ENCODE data around the gene SUN2.
"Not testable (repeated sequence)": the region's sequence is repeated elsewhere in the genome, so short reads cannot be mapped to it uniquely, and the experiment has no call there.

SUN2 gene, protein sequence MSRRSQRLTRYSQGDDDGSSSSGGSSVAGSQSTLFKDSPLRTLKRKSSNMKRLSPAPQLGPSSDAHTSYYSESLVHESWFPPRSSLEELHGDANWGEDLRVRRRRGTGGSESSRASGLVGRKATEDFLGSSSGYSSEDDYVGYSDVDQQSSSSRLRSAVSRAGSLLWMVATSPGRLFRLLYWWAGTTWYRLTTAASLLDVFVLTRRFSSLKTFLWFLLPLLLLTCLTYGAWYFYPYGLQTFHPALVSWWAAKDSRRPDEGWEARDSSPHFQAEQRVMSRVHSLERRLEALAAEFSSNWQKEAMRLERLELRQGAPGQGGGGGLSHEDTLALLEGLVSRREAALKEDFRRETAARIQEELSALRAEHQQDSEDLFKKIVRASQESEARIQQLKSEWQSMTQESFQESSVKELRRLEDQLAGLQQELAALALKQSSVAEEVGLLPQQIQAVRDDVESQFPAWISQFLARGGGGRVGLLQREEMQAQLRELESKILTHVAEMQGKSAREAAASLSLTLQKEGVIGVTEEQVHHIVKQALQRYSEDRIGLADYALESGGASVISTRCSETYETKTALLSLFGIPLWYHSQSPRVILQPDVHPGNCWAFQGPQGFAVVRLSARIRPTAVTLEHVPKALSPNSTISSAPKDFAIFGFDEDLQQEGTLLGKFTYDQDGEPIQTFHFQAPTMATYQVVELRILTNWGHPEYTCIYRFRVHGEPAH

DNA sequence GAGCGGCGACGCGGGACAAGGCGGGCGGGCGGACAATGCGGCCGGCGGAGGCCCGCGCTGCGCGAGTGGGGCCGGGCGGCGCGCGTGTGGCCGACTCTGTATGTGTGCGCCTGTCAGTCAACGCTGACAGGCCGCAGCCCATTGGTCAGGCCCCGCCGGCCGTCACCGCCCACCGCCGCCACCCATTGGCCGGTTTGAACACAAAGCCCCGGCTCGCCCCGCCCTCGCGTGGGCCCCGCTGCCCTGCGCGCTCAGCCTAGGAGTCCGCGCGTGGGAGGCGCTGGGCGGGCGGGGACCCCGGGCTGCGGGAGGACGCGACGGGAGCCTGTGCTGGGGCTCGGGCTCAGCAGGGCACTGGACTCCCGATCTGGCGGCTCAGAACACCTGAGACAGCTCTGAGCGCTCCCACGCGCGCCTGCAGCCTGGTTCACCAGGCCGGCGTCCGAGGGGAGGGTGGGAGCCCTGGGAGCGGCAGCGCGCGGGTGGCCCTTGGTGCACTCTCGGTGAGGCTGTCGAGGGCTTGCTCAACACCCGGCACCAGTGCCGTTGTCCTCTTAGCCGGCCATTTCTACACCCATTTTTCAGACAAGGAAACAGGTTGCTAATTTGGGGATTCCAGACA lies at the start of gene SUN2:
Gene SUN2 (minus strand): TSS at position 88 of the 622 bp plus-strand sequence. CDS start 3,370 bp downstream, outside the sequence.
- DNase-seq (ENCODE audit: low read depth in 2 of 2), result peak; percentile 87 to 91

DNA sequence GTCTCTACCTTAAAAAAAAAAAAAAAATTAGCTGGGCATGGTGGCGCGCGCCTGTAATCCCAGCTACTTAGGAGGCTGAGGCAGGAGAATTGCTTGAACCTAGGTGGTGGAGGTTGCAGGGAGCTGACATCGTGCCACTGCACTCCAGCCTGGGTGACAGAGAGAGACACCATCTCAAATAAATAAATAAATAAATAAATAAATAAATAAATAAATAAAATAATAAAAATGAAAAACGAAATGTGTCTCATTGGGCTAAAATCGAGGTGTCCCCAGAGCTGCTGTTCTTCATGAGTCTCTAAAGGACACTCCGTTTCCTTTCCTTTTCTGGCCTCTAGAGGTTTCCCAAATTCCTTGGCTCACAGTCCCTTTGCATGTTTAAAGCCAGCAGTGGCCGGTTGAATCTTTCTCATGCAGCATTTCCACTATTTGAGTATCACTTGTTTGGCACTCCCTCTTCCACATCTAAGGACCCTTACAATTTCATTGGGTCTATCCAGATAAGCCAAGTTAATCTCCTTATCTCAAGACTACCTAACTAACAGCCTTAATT lies 49.3 kb upstream of the SUN2 start:
- DNase-seq (ENCODE audit: low read depth in 2 of 2), result not testable (repeated sequence)

DNA sequence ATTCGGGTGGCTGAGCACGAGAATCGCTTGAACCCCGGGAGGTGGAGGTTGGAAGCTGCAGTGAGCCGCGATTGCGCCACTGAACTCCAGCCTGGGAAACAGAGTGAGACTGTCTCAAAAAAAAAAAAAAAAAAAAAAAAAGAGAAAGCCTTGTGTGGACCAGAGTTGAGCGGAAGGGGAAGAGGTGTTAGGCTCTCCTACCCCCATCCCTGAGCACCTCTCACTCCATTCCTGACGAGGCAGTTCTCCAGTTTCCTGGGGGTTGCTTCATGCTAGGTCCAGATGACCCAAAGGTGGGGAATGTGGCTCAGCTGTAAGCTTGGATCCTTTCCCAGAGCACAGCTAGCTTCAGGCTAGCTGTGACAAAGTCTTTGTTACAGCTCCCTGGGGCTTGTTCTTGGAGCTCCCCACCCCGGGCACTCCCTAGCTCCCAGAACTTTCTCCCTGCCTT lies 46.9 kb upstream of the SUN2 start:
- DNase-seq (ENCODE audit: low read depth in 2 of 2), result no peak

DNA sequence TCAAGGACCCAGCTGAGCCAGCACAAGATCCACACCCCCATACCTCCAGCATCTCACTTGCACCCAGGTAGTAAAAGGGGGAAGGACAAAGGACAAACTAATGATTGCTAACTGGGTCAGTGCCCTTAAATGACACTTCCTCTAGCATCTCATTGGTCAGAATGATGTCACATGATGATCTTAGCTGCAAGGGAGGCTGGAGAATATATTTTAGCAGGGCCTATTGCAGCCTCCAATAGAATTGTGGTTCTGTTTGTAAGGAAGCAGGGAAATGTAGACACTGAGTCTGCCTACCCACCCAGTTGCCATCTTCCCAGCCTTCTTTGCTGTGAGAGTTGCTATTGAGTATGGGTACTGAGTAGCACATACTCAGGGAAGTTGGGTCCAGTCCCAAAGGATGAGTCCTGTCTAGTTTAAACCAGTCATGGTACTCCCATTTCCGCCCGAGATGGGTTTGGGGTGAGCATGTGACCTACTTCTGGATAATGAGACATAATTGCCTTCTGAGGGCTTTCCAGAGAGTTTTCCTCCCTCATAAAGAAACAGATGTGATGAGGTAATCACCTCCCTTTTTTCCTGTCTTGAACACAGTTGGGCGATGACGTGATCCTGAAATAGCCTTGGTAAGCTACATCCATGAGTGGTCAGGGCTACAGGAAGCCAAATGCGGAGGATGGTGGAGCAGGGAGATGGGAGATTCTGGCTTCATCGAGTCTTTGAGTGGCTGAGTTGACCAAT lies 43.6 kb upstream of the SUN2 start:
- DNase-seq (ENCODE audit: low read depth in 2 of 2), result no peak

DNA sequence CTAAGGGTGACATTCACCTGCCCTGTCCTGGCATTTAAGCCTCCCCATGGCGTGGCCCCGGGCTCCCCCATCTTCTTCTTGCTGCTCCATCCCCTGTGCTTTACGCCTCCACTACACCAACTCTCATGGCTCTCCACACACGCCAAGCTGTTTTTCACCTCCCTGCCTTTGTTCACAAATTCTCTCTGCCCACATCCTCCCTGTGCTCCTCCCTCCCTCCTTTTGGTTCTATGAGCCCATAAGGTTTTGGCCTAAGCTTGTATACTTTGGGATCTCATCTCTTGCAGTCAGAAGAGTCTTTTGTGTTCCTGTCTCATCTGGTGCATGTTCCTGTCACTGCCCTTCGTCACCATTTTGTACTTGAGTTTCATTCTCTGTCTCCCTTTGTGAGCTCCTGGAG lies 42.7 kb upstream of the SUN2 start:
- DNase-seq (ENCODE audit: low read depth in 2 of 2), result no peak

DNA sequence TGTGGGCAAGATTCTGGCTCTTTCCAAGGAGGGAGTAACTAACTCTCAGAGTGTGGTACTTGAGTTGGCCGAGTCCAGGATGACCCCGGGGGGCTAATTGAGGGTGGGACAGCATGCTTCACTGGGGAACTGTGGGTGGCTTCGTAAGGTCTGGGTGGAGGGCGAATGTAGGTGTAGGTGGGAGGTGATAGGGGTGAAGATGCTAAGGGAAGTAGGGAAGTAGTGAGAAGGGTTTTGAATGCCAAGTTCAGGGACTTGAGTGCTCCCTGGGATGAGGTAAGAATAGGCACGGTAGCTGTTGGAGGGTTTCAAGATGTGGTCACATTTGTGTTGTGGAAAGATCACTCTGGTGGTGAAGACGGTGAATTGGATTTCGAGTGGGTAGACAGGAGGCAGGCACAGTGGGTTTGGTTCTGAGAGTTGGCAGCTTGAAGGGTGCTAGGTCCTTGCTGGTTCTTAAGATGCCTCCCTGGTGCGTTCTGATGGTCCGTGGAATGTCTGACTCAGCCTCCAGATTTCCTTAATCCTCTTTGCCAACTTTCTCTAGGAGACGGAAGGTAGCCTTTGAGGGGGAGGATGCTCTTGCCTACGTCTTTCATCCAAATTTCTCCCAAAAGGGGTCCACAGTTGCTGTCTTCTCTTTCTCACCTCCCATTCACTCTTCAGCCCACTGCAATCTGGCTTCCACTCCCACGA lies 40.6 kb upstream of the SUN2 start:
- DNase-seq (ENCODE audit: low read depth in 2 of 2), result no peak

DNA sequence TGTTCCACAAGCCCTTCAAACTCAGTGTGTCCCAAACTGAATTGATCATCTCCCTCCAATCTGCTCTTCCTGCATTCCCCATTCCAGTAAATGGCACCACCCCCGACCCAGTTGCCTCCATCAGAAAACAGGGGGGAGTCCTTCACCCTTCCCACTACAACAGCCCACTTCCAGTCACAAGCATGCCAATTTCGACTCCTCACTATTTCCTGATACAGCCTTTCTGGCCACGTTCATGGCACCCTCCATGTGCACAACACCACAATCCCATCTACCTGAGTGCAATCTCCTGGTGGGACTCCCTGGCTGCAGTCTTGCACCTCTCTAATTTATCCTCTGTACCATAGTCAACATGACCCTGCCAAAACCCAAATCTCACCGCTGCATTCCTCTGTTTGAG lies 39.8 kb upstream of the SUN2 start:
- no peak for DNase-seq (ENCODE audit: low read depth in 2 of 2)

DNA sequence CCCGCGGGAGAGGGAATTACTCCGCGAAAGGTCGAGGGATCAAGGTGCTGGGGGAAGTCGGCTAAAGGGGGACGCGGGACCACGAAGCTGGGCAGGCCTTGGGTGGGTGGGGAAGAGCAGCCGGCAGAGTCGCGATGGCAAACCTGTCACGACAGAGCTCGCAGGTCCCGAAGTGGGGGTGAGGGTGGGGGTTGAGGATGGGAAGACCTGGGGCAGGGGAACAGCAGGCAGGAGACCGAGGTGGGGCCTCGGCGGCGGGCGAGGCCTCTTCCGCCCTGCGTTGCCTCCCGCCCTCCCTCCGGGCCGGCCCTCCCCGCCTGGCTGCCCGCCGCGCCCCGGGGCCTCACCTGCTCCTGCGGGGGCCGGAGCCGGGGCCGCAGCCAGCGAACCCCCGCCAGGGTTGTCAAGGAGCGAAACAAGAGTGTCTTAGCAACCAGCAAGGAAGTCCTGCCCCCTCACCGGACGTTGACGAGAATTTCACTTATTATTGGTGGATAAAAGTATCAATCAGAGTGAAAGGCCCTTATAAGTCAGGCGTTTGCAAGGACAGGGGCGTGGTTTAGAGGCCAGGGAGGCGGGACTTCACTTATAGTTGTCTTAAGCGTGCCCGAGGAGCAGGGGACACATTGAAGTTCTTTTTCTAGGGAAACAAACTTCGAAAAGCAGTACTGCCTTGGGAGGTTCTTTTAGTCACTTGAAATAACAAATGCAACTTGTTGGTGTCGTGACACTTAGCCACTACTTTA lies 38.1 kb upstream of the SUN2 start, which contains the start of gene DNAL4:
Gene DNAL4 (minus strand): TSS at position 423 of the 746 bp plus-strand sequence. CDS start 11,412 bp downstream, outside the sequence.
- peak; percentile 81 to 90 for DNase-seq (ENCODE audit: low read depth in 2 of 2)

DNA sequence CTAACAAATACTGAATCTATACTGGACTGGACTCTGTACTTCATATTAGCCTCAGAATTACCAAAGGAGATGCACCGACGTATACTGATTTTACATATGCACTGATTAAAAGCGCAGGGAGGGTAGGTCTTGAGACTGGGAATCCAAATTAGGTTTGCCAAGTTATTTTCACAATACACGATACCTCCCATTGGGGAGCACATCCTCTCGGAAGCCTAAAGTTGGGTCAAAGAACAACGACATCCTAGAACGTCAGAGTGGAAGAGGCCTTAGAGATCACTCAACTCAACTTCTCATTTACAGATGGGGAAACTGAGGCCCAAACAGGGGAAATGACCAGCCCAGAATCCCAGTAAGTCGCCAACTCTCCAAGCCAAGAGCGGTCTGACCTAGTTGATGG lies 37.5 kb upstream of the SUN2 start:
- DNase-seq (ENCODE audit: low read depth in 2 of 2), result no peak

DNA sequence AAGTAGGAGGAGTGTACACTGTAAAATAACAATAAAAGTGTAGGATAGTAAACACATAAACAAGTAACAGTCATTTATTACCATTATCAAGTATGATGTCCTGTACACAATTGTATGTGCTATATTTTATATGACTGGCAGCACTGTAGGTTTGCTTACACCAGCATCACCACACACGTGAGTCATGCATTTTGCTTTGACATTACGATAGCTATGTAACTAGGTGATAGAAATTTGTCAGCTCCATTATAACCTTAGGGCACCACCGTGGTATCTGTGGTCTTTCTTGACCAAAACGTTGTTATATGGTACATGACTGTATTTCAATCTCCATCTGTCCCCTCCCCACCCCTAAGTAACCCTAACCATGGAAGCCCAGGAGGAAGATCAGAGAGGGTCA lies 37.0 kb upstream of the SUN2 start:
- DNase-seq (ENCODE audit: low read depth in 2 of 2), result no peak

DNA sequence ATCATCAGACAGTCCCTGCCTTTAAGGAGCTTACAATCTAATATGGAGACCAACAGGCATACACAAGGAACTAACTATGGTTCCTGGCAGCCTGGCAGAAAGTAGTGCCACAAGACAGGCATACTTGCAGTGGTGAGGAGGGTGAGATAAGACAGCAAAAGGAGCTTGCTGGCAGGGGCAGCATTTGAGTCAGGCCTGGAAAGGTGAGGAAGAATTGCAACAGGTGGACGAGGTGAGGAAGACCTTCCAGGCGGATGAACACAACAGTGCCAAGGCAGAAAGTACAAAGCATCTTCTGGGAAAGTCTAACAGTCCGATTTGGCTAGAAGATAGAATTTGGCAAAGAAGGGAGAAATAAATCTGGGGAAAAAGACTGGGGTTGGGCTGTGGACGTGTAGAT lies 33.8 kb upstream of the SUN2 start:
- no peak for DNase-seq (ENCODE audit: low read depth in 2 of 2)

DNA sequence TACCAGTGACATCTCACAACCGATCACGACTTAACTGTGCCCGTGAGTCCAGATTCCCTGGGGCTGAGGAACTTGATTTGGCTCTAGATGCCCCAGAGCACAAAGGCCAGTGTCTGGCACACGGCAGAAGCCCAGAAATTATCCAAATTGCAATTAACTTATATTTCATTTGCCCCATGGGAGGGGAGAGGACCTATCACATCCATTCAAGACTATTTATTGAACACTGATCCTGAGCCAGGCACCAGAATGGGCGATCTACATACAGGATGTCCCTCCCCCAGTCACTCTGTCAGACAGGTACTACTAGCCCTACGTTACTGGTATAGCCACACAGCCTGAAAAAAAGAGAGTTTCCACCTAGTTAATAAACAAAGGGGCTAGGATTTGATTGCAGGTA lies 33.0 kb upstream of the SUN2 start:
- DNase-seq (ENCODE audit: low read depth in 2 of 2), result no peak

DNA sequence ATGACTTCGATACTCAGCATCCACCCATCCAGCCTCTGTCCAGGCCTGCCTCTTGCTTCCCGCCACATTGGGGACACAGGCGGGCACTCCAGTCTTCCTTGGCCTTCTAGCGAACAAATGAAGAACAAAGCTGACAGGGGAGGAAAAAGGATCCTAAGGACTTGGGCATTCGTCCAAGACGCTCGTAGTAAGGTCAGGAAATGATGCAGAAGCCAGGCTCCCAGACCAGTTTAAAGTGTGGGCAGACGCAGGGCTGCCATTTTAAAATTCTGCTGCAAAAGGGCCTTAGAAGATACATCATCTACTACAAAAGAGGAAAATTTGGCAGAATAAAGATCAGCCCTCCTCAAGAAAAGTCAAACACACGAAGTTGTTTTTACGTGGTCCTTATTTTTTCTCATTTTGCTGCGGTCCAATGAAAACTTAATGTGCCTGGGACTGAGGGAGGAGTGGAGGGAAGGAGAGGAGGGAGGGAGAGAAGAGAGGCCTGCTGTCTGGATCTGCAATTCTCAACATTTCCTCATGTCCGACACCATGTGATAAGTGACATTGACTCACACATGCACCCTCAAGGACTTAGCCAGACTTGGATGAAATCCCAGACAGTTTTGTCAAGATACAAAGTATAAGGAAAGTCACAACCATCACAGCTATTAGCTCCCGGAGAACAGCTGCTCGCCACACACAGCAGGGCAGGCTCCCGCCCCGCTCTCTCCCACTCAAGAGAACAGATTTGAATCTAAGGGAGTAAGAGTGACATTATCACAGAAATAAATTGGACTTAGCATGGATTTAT lies 32.4 kb upstream of the SUN2 start:
- DNase-seq (ENCODE audit: low read depth in 2 of 2), result no peak

DNA sequence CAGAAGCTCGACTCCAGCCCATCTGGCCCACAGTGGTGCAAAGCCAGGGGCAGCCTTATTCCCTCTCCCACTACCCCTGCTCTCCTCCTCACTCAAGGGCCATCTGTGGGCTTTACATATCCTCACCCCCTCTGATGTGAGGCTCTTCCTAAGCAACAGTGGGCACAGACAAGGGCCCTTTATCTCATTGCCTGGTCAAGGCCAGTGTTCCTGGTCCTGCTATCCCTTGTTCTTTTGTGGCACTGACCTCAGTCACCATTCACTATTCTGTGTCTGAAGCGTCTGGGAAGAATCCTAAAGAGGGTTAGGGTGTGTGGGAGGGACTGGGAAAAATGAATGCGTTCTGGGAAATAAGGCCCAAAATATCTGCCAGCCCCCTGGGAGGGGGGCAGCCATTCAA lies 30.8 kb upstream of the SUN2 start:
- no peak for DNase-seq (ENCODE audit: low read depth in 2 of 2)

DNA sequence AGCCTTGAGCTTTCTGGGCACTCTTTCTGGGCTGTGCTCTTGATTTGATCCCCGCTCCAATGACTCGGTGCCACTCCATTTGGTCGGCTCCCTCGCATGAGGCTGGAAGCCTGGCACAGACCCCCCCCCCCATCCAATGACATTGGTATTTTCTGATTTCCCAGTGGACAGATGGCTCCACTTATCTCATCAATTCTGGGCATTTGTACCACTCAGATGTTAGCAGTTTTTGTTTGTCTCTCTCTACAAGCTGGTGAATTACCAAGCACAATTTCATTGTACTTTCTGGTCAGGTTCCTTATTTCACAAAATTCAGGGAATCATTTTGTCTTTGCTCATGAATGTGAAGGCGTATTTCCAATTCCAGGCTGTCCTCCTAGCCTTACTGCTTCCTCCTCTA lies 29.1 kb upstream of the SUN2 start:
- DNase-seq (ENCODE audit: low read depth in 2 of 2), result no peak

DNA sequence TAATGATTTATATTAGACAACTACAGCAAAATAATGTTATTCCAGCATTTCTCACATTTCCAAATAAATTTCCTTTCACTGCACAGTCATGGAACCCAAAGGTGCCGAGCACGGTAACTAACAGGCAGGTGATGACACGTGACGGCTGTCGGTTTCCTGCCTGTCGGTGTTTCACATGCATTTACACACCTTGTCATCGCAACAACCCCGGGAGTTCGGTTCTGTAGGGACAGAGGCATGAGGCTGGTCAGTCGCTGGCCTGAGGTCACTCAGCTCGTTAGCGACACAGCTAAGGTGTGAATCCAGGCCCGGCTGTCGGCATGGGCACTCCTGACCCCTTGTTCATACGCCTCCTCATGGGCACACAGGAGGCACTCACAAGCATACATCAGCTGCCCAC lies 28.2 kb upstream of the SUN2 start:
- DNase-seq (ENCODE audit: low read depth in 2 of 2), result no peak

DNA sequence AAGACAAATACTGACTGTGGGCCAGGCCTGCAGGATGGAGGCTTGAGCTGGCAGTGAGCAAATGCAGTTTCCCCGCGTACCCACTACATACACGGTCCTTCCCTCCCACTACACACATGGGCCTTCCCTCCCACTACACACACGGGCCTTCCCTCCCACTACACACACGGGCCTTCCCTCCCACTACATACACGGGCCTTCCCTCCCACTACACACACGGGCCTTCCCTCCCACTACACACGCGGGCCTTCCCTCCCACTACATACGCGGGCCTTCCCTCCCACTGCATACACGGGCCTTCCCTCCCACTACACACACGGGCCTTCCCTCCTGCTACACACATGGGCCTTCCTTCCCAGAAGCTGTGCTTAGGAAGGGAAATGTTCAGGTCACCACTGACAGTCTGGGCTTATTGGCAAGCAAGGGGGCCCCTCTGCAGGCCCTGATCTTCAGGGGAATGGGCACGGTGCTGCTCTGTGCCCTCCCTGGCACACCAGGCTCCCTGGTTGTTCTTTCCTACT lies 27.4 kb upstream of the SUN2 start:
- DNase-seq (ENCODE audit: low read depth in 2 of 2), result no peak

DNA sequence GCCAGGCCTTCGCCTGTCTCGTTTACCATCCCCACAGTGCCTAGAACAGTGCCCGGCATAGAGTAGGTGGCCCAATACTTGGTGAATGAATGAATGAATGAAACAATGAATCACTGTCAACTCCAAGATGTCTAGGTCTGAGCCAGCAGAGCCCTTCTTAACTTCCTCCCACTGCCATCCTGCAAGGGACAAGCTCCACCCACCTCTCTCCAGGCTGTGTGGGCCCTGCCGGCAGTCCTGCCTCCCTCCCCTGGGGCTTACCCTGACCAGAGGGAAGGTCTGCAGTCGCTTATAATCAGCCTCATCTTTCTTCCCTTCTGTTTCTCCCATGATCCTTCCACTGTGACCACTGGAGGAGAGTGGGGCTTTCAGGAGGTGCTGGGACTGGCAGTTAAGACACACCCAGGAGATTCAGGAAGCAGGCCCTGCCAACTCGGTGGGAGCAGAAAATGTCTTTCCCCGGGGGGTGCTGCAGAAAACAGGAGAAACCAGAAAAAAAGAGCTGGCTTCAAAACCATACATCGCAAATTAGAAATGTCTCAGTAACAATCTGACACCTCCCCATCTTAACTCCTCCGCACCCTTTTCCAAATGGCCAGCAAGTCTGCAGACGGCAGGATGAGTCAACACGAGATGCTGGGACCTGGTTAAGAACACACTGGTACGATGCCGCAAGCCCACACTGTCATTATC lies 26.8 kb upstream of the SUN2 start:
- DNase-seq (ENCODE audit: low read depth in 2 of 2), result no peak

DNA sequence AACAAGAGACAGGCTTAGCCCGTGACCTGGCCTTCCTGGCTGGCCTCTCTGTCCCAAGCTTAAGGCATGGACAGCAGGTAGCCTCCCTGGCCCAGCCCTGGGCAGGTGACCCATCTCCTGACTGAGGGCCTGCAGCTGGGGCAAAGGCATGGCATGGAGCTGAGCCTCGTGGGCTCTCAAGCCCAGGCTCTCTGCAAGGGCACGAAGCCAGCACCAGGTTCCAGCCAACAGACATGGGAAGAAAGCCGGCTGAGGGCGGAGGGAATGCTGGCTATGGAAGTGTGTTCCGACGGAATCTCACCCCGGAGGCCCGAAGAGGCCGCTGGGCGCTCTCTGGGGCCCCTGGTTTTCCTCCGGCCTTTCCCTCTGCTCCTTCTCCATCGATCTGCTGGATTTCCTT lies 25.2 kb upstream of the SUN2 start:
- DNase-seq (ENCODE audit: low read depth in 2 of 2), result no peak

Data from stimulated activated CD4-positive, alpha-beta T cell treated with anti-CD3 and anti-CD28 coated beads, Interleukin-4, amount 100 ng/mL, for 48 hours (primary cell).